GM15510 (cell line): ENCODE data around the gene PMM2.

Source experiments
- POLR2A ChIP-seq: IDR thresholded peaks from 3 replicates; pipeline ENCODE4 v1.6.1; 2011; ENCODE audit warnings: borderline replicate concordance; ENCODE audit not compliant: insufficient read length; ENCODE audit errors: extremely low read depth

Gene PMM2

GRCh38 chr16:8831871-8832716, 34.5 kb downstream of the PMM2 start:
- TF ChIP-seq POLR2A: no peak

GRCh38 chr16:8832717-8833105, 35.1 kb downstream of the PMM2 start:
- no peak for TF ChIP-seq POLR2A

- no peak for TF ChIP-seq POLR2A
Measured at GRCh38 chr16:8845699-8846298, 48.2 kb downstream of the PMM2 start.

- TF ChIP-seq POLR2A: no peak
Measured at GRCh38 chr16:8846401-8846932, 48.8 kb downstream of the PMM2 start.

- no peak for TF ChIP-seq POLR2A
Measured at GRCh38 chr16:8847145-8847544, 49.5 kb downstream of the PMM2 start.

GRCh38 chr16:8847623-8848022, 50.0 kb downstream of the PMM2 start:
- TF ChIP-seq POLR2A: no peak

- TF ChIP-seq POLR2A: no peak
Measured at GRCh38 chr16:8848231-8848938, 50.7 kb downstream of the PMM2 start.

GRCh38 chr16:8848939-8849391, 51.3 kb downstream of the PMM2 start:
- TF ChIP-seq POLR2A: peak; percentile 3

GRCh38 chr16:8849411-8850011, 51.9 kb downstream of the PMM2 start:
- no peak for TF ChIP-seq POLR2A

GRCh38 chr16:8850279-8850885, 52.7 kb downstream of the PMM2 start:
- no peak for TF ChIP-seq POLR2A

GRCh38 chr16:8851761-8852403, 54.2 kb downstream of the PMM2 start:
- TF ChIP-seq POLR2A: no peak

- no peak for TF ChIP-seq POLR2A
Measured at GRCh38 chr16:8852534-8852933, 54.9 kb downstream of the PMM2 start.

GRCh38 chr16:8853150-8853549, 55.5 kb downstream of the PMM2 start:
- no peak for TF ChIP-seq POLR2A

- TF ChIP-seq POLR2A: no peak
Measured at GRCh38 chr16:8853611-8854010, 56.0 kb downstream of the PMM2 start.
